ENCODE data around the gene CYP4V2. TPM values are rescaled to one million over a fixed set of nuclear protein-coding genes. Genes with fewer than 3 reads are reported as not detected.

CYP4V2 gene
- total and polyA plus RNA-seq, 10 donors = 13.1 to 59.9 (median 40.3) TPM

- no peak for DNase-seq
- Histone ChIP-seq H3K9me3 (peaks cover 0 to 4% (median 0%) of the 10 kb centered on the region in 8 donors), H3K27ac (no peak overlapping the region), H3K36me3 (peaks cover 0 to 7% (median 3%) of the 10 kb centered on the region in 6 donors), H3K4me1 (no peaks in the 10 kb centered on the region), H3K27me3 (replicated peaks in 1 of 7) (no peaks in the 10 kb centered on the region), H3K4me3 (no peak overlapping the region)
- no peak for TF ChIP-seq POLR2A (IDR thresholded peaks at IDR 0.05)
- TF ChIP-seq POLR2AphosphoS5 (IDR thresholded peaks at IDR 0.05) = no peak
- TF ChIP-seq CTCF (IDR thresholded peaks at IDR 0.05 in 8 of 11, conservative IDR thresholded peaks at IDR 0.05 in 3 of 11) = no peak
- intact Hi-C loops (cut with DNase I; ENCODE audit: low total_unique reads) = no loop called here
- 55 to 70% (median 59%) methylated on average over 2 of the region's 2 CpGs for WGBS, 5 donors
These were observed 59.4 kb downstream of the CYP4V2 start for GRCh38 chr4:186250760-186251159.

- no peaks in the 10 kb centered on the region for H3K9me3 ChIP-seq
- DNase-seq = no peak
These were observed 63.8 kb downstream of the CYP4V2 start for GRCh38 chr4:186255122-186255521.

GRCh38 chr4:186258216-186258811 is 66.9 kb downstream of the CYP4V2 start:
- Histone ChIP-seq H3K4me3 (no peak overlapping the region), H3K27me3 (replicated peaks in 1 of 7) (no peaks in the 10 kb centered on the region), H3K36me3 (no peaks in the 10 kb centered on the region), H3K4me1 (peaks cover 0 to 4% (median 0%) of the 10 kb centered on the region in 6 donors), H3K9me3 (no peaks in the 10 kb centered on the region), H3K27ac (no peak overlapping the region)
- intact Hi-C loops (cut with DNase I; ENCODE audit: low total_unique reads) = no loop called here
- 75 to 90% (median 82%) methylated on average over 12 of the region's 12 CpGs for WGBS, 5 donors
- TF ChIP-seq POLR2AphosphoS5 (IDR thresholded peaks at IDR 0.05) (no peak), CTCF (IDR thresholded peaks at IDR 0.05 in 8 of 11, conservative IDR thresholded peaks at IDR 0.05 in 3 of 11) (no peak), POLR2A (IDR thresholded peaks at IDR 0.05) (no peak)
- DNase-seq = no peak

More at GRCh38 chr4:186255122-186255521, 63.8 kb downstream of the CYP4V2 start:
- Histone ChIP-seq H3K27me3 (replicated peaks in 1 of 7) (no peaks in the 10 kb centered on the region), H3K27ac (no peak overlapping the region), H3K4me3 (no peak overlapping the region), H3K36me3 (peaks cover 0 to 7% (median 3%) of the 10 kb centered on the region in 6 donors), H3K4me1 (no peaks in the 10 kb centered on the region)
- TF ChIP-seq POLR2A (IDR thresholded peaks at IDR 0.05) = no peak
- TF ChIP-seq POLR2AphosphoS5 (IDR thresholded peaks at IDR 0.05) = no peak
- 85 to 93% (median 90%) methylated on average over 3 of the region's 3 CpGs for WGBS, 5 donors
- intact Hi-C loops (cut with DNase I; ENCODE audit: low total_unique reads) = no loop called here

GRCh38 chr4:186260117-186260503 is 68.7 kb downstream of the CYP4V2 start:
- Histone ChIP-seq H3K4me3 (no peak overlapping the region), H3K27ac (no peak overlapping the region), H3K27me3 (replicated peaks in 1 of 7) (peaks cover 0 to 6% (median 0%) of the 10 kb centered on the region in 7 donors), H3K9me3 (no peaks in the 10 kb centered on the region), H3K36me3 (no peaks in the 10 kb centered on the region), H3K4me1 (peaks cover 0 to 4% (median 0%) of the 10 kb centered on the region in 6 donors)
- TF ChIP-seq CTCF (IDR thresholded peaks at IDR 0.05 in 8 of 11, conservative IDR thresholded peaks at IDR 0.05 in 3 of 11) (no peak), POLR2AphosphoS5 (IDR thresholded peaks at IDR 0.05) (no peak), POLR2A (IDR thresholded peaks at IDR 0.05) (no peak)
- WGBS, 5 donors = 85 to 89% (median 87%) methylated on average over 6 of the region's 6 CpGs
- intact Hi-C loops (cut with DNase I; ENCODE audit: low total_unique reads) = no loop called here
- no peak for DNase-seq

Other genes starting within 250 kb of the CYP4V2 start
- 10 to 100 TPM in 2 of 7 donors, 1 to 10 TPM in 5; 5.7 to 14.8 (median 6.9) TPM for gene TLR3, start 122.4 kb upstream of the CYP4V2 start, total RNA-seq
- under 1 TPM; 0.17 to 0.77 (median 0.44) TPM for gene TLR3, start 122.4 kb upstream of the CYP4V2 start, polyA plus RNA-seq
- 1 to 10 TPM; 2.2 to 7.3 (median 3.5) TPM for gene FAM149A, start 86.9 kb upstream of the CYP4V2 start, total RNA-seq
- gene FAM149A, start 86.9 kb upstream of the CYP4V2 start, polyA plus RNA-seq = 1 to 10 TPM in 2 of 3 donors, under 1 TPM in 1; 0.61 to 1.7 (median 1.3) TPM
- 1 to 10 TPM in 5 of 7 donors, under 1 TPM in 2; 0.67 to 5.8 (median 1.7) TPM for gene KLKB1, start 35.9 kb downstream of the CYP4V2 start, total RNA-seq
- 1 to 10 TPM; 1.1 to 3.6 (median 1.3) TPM for gene KLKB1, start 35.9 kb downstream of the CYP4V2 start, polyA plus RNA-seq
- gene F11, start 74.6 kb downstream of the CYP4V2 start, total RNA-seq = 1 to 10 TPM in 1 of 7 donors, under 1 TPM in 1, not detected in 5; 0.20 to 2.2 TPM
- not detected for gene F11, start 74.6 kb downstream of the CYP4V2 start, polyA plus RNA-seq

Measured in spleen (tissue), 11 donors.